Loucy (cell line): ENCODE data around the gene IAH1.

Experiments used
- EZH2phosphoT487 ChIP-seq: fragments of 200-600 bp; IDR thresholded peaks from 2 replicates; pipeline ENCODE4 v1.6.1; 2018; ENCODE audit warnings: antibody characterized with exemption, mild to moderate bottlenecking, moderate library complexity, borderline replicate concordance
- TF ChIP-seq, protein P1 (sequence below): fragments of 200-600 bp; sonication (generic); conservative IDR thresholded peaks from 2 replicates; pipeline ENCODE4 v1.5.1; 2014; ENCODE audit warnings: mild to moderate bottlenecking, antibody characterized with exemption, low read length

DNA sequence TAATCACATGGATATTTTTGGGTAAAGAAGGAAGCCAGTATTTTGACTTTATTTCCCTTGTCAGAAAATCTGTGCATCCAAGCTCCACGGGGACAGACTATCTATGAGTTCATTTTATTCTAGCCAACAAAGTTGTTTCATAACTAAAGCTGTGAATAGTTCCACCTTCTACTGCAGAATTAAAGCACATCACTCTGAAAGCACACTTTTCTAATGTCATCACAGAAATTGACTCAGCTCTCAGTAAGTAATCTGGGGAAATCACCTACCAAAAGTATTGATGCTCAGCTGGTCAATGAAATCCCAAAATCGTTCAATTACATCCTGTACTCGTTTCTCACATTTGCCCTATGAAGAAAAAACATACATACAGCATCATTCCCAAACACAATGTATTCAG lies 19.1 kb downstream of the IAH1 start:
- TF ChIP-seq, protein P1, sequence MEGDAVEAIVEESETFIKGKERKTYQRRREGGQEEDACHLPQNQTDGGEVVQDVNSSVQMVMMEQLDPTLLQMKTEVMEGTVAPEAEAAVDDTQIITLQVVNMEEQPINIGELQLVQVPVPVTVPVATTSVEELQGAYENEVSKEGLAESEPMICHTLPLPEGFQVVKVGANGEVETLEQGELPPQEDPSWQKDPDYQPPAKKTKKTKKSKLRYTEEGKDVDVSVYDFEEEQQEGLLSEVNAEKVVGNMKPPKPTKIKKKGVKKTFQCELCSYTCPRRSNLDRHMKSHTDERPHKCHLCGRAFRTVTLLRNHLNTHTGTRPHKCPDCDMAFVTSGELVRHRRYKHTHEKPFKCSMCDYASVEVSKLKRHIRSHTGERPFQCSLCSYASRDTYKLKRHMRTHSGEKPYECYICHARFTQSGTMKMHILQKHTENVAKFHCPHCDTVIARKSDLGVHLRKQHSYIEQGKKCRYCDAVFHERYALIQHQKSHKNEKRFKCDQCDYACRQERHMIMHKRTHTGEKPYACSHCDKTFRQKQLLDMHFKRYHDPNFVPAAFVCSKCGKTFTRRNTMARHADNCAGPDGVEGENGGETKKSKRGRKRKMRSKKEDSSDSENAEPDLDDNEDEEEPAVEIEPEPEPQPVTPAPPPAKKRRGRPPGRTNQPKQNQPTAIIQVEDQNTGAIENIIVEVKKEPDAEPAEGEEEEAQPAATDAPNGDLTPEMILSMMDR: no peak
- no peak for TF ChIP-seq EZH2phosphoT487
